GM18868 (cell line): ENCODE data around the gene PLCB2.

ENCODE experiments used
- ATAC-seq: cut with Tn5 transposase; IDR thresholded peaks from one replicate; pipeline ENCODE4 v1.9.1; 2021; ENCODE audit warnings: mild to moderate bottlenecking, moderate library complexity; ENCODE audit not compliant: unreplicated experiment

The PLCB2 gene

DNA sequence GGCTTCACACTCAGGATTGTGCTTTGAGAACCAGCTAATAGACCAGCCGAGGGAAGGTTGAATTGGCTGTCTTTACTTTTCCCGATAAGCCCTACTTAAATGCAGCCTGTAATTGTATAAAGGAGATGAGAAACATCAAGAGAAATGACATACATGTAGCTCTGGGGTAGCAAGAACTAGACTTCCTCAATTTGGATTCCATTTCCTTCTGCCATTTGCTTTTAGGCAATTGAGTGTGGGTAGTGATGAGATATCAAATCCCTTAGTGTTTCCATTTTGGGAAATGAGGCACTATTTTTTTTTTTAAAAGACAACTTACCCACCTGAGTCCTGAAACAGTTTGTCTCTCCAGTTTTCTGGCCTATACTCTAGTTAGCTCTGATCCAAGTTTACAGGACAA is 18.0 kb upstream of the PLCB2 start:
- ATAC-seq, result no peak

DNA sequence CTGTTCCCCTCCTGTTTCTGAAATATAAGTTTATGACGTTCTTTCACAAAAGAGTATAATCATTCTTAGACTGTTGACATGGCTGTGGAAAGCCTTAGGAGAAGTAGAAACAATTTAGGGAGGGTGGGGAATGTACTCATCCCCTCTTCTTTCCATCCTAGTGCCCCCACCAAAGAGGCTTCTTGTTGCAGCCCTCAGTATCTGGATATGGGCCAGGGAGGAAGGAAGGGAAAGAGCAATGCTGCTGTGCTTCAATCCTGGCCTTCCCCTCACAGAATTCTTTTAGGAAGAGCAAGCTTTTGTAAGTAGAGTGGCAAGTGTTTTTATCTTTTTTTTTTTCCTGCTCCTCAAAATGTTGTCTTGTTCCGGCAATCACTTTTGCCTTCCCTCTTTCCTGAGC is 17.5 kb upstream of the PLCB2 start:
- ATAC-seq, result no peak

DNA sequence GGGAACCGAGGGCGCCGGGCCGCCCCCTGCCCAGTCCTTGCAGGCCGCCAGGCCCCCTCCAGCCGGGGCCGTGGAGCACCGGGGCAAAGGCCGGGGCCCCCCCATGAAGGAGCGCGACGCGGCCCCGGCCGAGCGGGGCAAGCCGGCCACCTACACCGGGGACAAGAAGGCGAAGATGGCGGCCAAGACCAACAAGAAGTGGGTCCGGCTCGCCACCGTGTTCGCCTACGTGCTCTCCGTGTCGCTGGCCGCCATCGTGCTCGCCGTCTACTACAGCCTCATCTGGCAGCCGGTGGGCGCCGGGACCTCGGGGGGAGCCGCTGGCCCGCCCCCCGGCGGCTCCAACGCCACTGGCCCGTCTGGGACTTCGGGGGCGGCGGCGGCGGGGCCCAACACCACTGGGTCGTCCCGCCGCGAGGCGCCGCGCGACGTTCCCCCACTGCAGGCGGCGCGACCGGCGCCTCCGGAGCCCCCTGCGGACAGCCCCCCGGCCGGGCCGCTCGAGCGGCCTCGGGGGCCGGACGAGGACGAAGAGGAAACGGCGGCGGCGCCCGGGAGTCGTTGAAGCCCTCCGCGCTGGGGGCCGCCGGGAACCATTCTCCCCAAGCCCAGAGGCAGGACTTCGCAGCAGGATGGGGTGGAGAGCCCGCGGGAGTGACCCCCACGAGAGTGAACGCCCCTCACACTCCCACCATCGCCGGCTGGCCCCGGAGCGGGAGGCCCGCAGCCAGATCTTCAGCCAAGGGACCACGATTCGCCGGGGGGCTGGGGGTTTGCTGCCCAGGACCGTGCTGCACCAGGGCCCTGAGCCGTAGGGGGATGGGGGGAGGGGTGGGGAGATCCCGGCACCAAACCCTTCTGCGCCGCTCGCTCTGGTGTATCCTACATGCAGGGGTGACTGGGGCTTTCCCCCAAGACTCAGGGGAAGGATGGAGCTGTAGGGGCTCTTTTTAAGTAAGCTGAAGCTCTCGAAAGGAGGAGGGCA is 16.5 kb upstream of the PLCB2 start:
- peak; percentile 2 for ATAC-seq

DNA sequence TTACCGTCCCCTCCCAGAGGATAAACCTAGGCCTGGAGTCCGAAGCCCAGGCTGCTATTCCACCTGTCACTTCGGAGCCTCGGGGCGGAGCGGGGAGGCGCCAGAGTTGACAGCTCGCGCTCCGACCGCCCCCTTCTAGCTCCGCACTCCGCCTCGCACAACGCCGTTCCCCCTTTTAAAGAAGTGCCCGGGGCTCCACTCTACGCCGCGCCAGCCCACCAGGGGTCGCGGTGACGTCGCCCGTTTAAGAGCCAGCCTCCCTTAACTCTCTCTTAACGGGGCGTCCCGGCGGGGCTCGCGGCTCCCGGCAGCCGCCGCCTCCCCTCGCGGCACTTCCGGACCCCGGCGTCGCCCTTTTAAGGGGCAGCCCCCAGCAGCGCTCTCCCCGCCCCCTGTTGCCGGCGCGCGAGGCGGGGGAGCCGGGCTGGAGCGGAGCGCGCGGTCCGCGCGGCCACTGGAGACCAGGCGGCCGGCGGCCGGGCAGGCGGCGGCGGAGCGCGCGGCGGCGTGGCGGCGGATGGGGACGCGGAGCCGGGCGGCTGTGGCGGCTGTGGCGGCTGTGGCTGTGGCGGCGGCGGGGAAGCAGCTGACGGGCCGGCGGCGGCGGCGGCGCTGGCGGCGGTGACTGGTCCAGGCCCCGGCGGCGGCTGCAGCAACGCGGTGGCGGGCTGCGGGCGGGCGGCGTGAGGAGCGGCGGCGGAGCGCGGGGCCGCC is 15.7 kb upstream of the PLCB2 start, which contains the start of gene INAFM2:
Gene INAFM2 (plus strand): TSS at position 454 of the 714 bp plus-strand sequence. CDS start 364 bp downstream, outside the sequence.
- peak; percentile 92 for ATAC-seq

DNA sequence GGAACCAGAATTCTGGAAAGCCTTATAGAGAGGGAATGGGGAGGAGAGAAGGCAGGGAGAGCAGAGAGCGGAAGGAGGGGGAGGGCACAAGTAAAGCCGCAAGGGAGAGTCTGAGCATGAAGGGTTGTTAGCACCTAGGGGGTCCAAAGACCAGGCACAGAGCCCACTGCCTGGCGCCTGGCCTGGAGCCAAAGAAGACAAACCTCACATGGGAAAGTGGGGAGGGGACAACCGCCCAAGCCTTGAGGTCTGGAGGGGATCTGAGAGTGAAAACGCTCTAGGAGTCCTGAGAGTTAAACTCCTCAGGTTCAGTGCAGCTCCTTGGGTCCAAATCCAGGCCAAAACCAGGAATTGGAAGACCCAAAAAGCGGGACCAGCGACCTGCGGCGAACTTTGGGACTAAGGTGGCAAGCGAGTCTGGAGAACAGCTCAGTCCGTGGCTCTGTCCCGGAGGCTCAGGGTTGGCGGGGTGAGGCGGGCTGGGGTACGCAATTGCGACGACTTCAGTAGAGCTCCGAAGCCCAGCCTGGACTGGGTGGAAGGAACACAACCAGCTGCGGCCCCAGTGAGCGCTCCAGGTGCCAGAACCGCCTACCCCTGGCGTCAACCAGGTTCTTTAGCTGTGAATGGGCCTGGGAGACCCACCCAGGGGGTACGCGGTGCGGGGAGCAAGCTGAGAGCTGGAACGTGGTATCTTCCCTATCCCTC is 14.9 kb upstream of the PLCB2 start:
- no peak for ATAC-seq

DNA sequence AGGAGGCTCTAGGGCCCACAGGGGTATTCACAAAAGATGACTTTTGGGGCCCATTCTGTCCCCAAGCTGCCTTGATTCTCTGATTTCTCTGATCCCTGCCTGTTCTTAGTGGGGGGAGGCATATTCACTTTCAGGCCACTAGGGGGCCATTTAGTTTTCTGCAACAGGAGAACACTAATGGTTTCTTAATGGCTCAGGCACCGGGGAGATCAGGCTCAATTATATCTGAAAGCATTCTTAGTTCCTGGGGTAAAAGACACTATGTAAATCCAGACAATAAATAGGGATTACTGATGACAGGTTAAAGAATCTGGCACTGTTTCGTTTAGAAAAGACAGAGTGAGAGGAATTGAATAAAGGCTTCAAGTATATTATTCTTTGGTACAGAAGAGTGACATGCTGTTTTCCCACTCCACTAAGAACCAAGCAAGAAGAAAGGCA is 13.2 kb upstream of the PLCB2 start:
- ATAC-seq, result no peak

DNA sequence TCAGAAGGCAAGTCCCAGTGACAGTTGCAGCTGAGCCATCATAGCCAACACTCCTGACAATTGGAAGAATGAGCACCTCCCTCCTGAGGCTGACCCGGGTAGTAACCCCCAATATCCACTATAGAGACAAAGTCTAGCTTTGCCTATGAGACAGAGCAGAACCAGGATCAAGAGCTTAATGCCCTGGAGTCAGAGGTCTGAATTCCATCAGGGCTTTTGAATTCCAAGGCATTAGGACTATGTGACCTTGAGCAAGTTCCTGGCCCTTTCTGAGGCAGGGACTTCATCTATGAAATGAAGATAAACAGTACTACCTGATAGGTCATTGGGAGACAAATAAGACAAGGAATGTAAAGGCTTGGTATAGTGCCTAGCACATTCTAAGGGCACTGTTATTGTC is 12.7 kb upstream of the PLCB2 start:
- no peak for ATAC-seq

DNA sequence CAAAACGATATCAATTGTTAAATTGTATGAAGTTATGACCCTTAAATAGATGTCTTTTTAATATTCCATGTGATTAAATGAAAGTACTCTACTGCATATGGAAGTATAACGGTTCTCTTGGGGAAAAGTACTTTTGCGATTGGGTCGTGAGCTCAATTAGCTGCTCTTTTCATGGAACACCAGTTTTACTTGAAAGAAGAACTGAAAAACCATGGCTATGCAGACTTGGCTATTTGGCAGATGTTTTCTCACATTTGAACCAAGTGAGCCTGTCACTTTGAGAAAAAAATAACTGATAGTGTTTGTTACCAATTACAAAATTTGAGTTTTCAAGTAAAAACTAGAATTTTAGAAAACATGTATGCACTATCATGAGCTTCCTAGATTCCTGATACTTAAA is 9.8 kb upstream of the PLCB2 start:
- no peak for ATAC-seq

DNA sequence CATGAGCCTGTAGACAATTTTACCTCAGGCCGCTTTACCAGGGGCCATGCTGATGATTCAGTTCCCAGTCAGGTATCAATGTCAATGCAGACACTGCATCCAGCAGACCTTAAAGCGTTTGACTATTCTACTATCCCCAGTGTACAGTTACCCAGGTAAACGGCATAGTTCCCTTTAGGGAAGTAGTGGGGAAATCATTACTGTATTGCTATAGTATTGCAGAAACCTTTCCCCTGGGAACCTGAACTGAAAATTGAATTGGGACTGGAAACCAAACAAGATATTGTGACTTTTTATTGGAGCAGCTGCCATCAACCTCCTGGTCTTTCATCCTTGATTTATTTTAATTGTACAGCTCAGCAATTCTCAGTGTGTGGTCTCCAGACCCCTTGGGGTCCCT is 9.2 kb upstream of the PLCB2 start:
- ATAC-seq, result no peak

DNA sequence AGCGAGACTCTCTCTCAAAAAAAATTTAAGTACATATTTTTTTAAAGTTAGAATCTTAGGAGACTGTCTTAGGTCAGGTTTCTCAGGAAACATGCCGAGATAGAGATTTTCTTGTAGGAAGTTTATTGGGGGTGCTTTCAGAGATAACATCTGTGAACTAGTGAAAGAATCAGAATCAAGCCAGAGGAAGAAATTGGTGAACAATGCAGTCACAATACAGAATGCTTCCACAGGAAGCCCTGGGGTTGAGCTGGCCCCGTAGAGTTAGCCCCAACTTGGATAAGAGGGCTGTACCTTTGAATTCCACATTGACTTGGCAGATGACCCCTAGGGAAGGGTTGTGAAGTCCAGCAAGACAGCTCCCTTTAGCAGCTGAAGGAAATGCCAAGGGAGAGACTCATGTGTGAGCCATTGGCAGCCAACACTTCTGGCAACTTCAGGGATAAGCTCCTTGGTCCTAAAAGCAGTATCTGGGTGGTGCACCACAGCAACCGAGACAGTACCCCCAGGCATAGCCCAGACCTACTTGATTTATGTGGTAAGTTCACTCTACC is 7.1 kb upstream of the PLCB2 start:
- ATAC-seq, result no peak

DNA sequence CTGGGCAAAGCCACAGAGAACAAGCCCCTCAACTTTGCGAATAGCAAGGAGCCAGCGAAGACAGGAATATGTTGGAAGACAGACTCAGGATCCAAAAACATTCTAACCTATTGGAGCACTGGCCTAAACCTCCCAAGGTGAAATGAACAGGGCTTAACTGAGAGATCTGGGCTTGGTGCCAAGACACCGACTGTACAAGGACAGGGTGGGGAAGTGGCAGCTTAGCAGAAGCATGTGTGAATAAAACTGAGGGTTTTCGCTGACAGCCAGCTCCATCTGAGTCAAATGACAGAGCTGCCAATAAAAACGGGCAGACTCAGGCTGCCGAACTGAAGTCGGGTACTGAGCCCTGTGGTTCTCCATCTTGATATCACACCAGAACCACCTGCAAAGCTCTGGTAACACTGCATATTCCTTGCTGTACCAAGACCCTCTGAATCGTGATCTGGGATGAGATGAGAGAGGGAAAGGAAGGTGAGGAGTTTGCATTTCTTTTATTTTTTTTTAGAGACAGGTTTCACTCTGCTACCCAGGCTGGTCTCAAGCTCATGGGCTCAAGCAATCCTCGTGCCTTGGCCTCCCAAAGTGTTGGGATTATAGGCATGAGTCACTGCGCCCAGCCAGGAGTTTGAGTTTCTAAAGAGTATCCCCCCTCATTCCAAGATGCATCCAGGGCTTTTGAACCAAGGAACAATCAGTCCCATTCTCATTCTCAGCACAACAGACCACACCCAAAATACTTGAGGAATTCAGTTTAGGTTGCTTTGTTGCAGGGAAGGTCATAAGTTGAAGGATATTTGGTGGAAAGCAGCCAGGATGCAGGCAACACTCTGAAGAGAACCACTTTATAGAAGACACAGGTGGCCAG is 6.0 kb upstream of the PLCB2 start:
- no peak for ATAC-seq

DNA sequence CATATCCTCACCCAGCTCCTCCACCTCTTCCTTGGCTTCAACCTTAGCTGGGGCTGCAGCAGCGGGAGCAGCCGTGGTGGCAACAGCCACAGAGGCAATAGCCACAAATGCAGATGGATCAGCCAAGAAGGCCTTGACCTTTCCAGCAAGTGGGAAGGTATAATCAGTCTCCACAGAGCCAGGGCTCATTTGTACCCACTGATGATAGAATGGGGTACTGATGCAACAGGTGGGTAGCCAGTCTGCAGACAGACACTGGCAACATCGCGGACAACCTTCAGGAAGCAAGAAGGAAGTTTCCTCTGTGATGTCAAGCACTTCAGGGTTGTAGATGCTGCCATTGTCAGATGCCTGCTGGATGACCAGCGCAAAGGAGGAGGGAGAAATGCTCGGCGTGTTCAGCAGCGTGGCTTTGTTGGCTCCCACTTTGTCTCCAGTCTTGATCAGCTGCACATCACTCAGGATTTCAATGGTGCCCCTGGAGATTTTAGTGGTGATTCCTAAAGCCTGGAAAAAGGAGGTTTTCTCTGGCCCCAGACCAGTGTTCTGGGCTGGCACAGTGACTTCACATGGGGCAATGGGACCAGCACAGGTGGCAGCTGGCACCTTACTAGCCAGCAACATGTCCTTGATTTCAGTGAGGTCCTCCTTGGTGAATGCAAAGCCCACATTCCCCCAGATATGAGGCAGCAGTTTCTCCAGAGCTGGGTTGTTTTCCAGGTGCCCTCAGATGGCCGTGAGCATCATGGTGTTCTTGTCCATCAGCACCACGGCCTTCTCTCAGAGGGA is 4.8 kb upstream of the PLCB2 start:
- ATAC-seq, result no peak

DNA sequence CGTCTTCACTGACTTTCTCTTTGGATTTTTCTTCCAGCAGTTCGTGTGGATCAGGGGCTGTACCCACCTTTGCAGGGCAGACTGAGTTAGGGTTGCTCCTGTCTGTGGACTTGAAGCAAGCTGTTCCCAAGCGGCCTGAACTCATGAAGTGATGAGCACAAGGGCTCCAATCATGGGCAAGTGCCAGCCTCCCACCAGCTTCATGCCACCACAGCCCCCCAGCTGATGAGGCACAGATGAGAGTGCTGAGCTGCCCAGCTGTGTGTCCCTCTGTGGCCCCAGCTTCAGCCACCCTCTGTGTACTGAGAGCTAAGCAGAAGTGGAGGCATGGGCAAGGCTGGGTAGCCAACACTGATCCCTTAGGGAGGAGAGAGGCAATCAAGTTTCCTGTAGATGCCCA is 3.3 kb upstream of the PLCB2 start:
- no peak for ATAC-seq

DNA sequence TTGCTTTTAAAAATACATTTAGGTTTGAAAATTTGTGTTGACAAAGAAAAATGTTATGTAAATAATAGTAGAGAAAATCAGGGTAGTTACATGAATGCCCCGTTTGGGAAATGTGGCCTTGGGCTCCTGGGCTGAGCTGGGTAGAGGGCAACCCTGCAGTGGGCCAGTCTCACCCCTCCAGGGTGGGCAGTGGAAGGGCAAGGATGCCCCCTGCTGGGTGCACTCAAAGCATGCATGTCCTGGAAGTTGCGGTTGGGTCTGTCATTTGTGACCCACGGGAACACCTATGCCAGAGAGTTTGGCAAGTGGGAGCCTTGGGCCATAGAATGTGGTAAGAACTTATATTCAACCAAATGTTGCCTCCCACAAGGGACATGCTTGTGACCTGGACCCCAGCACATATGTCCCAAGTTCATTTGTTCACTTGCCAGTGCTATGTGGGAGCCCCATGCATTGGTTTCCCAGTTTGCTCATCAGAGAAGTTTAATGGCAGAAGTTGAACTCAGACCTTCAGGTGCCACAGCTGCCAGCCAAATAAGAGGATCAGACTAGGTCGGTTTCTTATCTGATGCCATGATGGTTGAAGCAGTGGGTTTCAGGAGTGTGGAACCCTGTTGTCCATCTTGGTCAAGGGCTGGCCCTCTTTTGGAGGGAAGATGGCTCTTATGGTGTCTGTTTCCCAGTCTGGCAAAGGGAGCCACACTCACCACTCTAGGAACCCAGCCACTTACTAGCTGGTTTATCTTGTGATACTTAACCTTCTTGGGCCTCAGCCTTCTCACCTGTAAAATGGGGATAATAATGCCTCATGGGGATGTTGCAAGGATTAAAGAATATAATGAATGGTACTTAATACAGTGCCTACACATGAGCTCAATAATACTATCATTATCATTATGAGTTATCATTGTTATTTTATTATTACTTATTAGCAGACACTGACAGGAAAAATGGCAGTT is 2.5 kb upstream of the PLCB2 start:
- no peak for ATAC-seq

DNA sequence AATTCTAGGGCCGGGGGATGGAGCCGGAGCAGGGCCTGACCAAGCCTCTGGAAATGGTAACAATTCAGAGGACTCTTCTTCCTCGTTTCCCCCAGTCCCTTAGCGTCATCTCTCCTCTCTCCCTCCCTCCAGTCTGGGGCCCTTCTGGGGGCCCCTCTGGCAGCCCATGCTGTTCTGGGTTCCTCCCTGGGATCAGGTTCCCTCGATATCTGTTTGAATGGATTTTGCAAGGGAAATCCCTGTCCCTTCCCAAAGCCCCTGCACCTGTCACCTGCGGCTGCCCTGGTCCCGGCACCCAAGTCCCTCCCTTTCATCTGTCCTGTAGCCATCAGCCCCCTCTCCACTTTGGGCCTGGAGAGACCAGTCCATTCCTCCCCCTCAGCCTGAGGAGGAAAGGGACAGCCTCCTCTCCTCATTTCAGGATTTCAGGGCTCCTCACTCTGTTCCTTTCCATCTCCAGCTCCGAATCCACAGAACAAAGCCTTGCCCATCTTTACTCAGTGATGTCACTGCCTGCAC is 1.7 kb upstream of the PLCB2 start:
- no peak for ATAC-seq

DNA sequence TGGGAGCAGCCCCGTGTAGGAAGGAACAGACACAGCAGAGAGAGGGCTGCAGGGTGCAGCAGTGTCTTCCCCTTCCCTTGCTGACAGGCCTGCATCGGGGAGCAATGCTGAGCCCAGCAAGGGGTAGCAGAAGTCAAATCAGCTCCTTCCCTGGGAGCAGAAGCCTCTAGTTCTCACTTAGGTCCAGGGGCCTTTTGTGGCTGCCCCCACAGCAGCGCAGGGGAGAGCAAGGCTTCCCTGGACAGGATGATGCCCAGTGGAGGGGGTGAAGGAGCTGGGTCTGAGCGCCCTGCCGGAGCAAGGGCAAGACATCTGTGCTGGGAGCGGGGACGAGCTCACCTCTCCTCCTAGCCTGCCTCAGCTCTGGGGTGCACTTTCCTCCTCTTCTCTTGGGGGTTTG is 827 bp downstream of the PLCB2 start:
- no peak for ATAC-seq

DNA sequence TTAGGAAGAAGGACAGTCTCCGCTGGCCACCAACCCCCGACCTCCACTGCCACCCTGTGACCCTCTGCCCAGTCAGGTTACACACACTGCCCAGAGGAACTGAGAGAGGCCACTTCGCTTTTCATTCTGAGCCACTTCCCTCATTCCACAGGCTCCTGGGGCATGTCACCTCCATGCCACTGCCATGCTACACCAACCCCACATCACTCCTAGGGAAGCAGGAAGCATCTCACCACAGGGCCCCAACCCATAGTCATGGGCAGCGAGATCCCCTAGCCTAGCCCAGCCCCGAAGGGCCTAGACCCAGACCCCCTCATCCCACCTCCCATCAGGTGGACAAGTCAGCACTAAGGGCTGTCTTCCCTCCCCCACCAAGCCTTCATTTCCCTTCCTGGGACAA is 1.4 kb downstream of the PLCB2 start:
- no peak for ATAC-seq

DNA sequence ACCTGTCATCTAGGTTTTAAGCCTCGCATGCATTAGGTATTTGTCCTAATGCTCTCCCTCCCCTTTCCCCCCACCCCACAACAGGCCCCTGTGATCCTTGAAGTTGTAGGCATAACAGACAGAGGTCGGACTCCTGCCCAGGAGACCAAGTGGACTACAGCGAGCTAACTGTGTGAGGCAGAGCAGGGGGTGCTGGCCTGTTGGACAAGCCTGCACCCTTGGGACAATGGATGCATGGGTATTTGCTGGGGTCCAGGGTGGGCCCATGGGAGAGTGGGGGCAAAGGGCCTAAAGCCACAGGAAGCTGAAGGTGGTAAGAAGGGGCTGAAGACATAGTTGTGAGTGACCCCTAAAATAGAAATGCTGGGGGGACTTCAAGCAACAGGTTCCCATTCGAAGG is 2.5 kb downstream of the PLCB2 start:
- no peak for ATAC-seq
